ENCODE data around the gene POMZP3.
"Not testable (repeated sequence)": the region's sequence is repeated elsewhere in the genome, so short reads cannot be mapped to it uniquely, and the experiment has no call there.

DNA sequence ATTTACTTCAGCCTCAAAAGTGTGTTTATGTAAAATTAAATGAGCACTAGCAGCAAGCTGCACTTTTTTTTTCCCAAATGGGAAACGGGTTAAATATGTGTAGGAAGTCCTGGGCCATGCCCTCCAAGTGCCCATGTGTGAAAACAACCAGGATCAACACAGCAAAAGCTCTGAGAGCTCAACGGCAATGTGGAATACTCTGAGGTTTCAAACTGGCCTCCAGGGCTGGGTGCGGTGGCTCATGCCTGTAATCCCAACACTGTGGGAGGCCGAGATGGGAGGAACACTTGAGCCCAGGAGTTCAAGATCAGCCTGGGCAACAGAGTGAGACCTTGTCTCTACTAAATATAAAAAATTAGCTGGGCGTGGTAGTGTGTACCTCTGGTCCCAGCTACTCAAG is 15.5 kb upstream of the POMZP3 start:
- TF ChIP-seq POLR2A, POLR2AphosphoS5 (IDR thresholded peaks at IDR 0.05; ENCODE audit: low read depth, low read length): not testable (repeated sequence)

All from GM12892 (cell line).